Endothelial cell of umbilical vein (primary cell): Measurements from ENCODE around the gene ZDHHC9. TPM values are rescaled to one million over a fixed set of nuclear protein-coding genes. Genes with fewer than 3 reads are reported as not detected.

Experiments used
- BruUV-seq: library from RNA; stranded (reverse); fragments of 400-500 nt; replicated peaks from 2 replicates; lab custom pipeline; 2021; lab: Mats Ljungman, UMichigan
- CTCF ChIA-PET: fragments of 300-600, 350-600 bp; sonication (Branson Sonifier 250); formaldehyde crosslinking; loops from one replicate; lab custom pipeline; 2021; ENCODE audit warnings: antibody characterized with exemption, inconsistent platforms; lab: Charles Lee
- POLR2A ChIA-PET: fragments of 300-600, 350-600 bp; sonication (Branson Sonifier 250); formaldehyde crosslinking; loops from one replicate; lab custom pipeline; 2021; ENCODE audit warnings: antibody characterized with exemption, inconsistent platforms; lab: Charles Lee
- DNase-seq: peaks from one replicate; pipeline ENCODE4 v3.0.0-alpha.2; 2011; ENCODE audit warnings: low read depth, low spot score
- FAIRE-seq: peaks from 2 replicates; lab custom pipeline; 2011; peaks lifted over from hg19 to GRCh38; lab: Jason Lieb, UNC
- H2AFZ ChIP-seq: 2 replicates; pipeline ENCODE4 v1.6.0; 2012; ENCODE audit warnings: low read depth, low read length, control low read depth, inconsistent platforms
- H3K27ac ChIP-seq: 2 replicates; pipeline ENCODE4 v1.5.1; 2011; ENCODE audit warnings: low read depth, mild to moderate bottlenecking, control low read depth, low read length, moderate library complexity; ENCODE audit not compliant: insufficient read depth
- H3K27me3 ChIP-seq, 2 experiments: 2 replicates each; pipeline versions ENCODE4 v1.6.0 to v1.6.1; 2011; ENCODE audit warnings: low read length in 2 of 2, mixed read lengths in 1 of 2; ENCODE audit not compliant: control insufficient read depth in 2 of 2, insufficient read depth in 2 of 2
- H3K36me3 ChIP-seq, 2 experiments: 2 replicates in 1 of 2; 3 replicates in 1 of 2; pipeline ENCODE4 v1.5.1; 2011; ENCODE audit warnings: low read length in 2 of 2, mild to moderate bottlenecking in 1 of 2, moderate library complexity in 1 of 2; ENCODE audit not compliant: control insufficient read depth in 2 of 2, insufficient read depth in 2 of 2; ENCODE audit errors: extremely low read depth in 1 of 2
- H3K4me1 ChIP-seq: 3 replicates; pipeline ENCODE4 v1.5.1; 2011; ENCODE audit warnings: mild to moderate bottlenecking, low read length; ENCODE audit not compliant: control insufficient read depth, insufficient read depth; ENCODE audit errors: extremely low read depth
- H3K4me2 ChIP-seq: 2 replicates; pipeline ENCODE4 v1.6.1; 2011; ENCODE audit warnings: low read length, control low read depth, mixed read lengths; ENCODE audit not compliant: insufficient read depth
- H3K4me3 ChIP-seq, 3 experiments: fragments of 200-600 bp in 1 of 3; sonication (generic), shearing (Covaris generic) in 1 of 3; replicated peaks in 1 of 3; 2 replicates each; pipeline ENCODE4 v1.5.1; 2011 to 2016; ENCODE audit warnings: control low read depth in 3 of 3, low read length in 3 of 3, mild to moderate bottlenecking in 2 of 3, inconsistent platforms in 1 of 3, low read depth in 1 of 3, moderate library complexity in 1 of 3; ENCODE audit not compliant: insufficient read depth in 1 of 3
- H3K79me2 ChIP-seq: 2 replicates; pipeline ENCODE4 v1.6.0; 2012; ENCODE audit warnings: low read length, inconsistent platforms; ENCODE audit not compliant: control insufficient read depth, insufficient read depth
- H3K9ac ChIP-seq: replicated peaks from 2 replicates; pipeline ENCODE3; 2011; ENCODE audit warnings: low read length, control low read depth; ENCODE audit not compliant: insufficient read depth; ENCODE audit errors: extremely low read depth
- H3K9me1 ChIP-seq: replicated peaks from 3 replicates; pipeline ENCODE4 v1.6.0; 2011; ENCODE audit warnings: mild to moderate bottlenecking, low read length; ENCODE audit not compliant: control insufficient read depth, insufficient read depth; ENCODE audit errors: extremely low read depth
- H3K9me3 ChIP-seq: replicated peaks from 2 replicates; pipeline ENCODE4 v1.5.1; 2012; ENCODE audit warnings: low read length, inconsistent platforms; ENCODE audit not compliant: control insufficient read depth, insufficient read depth
- H4K20me1 ChIP-seq: replicated peaks from 2 replicates; pipeline ENCODE3; 2011; ENCODE audit warnings: mild to moderate bottlenecking, low read length; ENCODE audit not compliant: control insufficient read depth, insufficient read depth; ENCODE audit errors: extremely low read depth
- EZH2 ChIP-seq: IDR thresholded peaks from 2 replicates; pipeline ENCODE4 v1.6.1; 2012; ENCODE audit warnings: borderline replicate concordance, low read depth, mild to moderate bottlenecking, moderate library complexity, low read length, inconsistent platforms; ENCODE audit not compliant: severe bottlenecking
- FOS ChIP-seq: IDR thresholded peaks from 2 replicates; pipeline ENCODE4 v1.6.1; 2011; ENCODE audit warnings: mild to moderate bottlenecking, low read length, moderate library complexity, borderline replicate concordance; ENCODE audit not compliant: insufficient read depth
- GATA2 ChIP-seq: IDR thresholded peaks from 2 replicates; pipeline ENCODE4 v1.7.0; 2011; ENCODE audit warnings: low read depth, mild to moderate bottlenecking, moderate library complexity, mixed read lengths, low read length; ENCODE audit not compliant: insufficient read length, insufficient read depth
- JUN ChIP-seq: IDR thresholded peaks from 2 replicates; pipeline ENCODE4 v1.6.1; 2011; ENCODE audit warnings: borderline replicate concordance, low read depth; ENCODE audit not compliant: insufficient read length, insufficient read depth
- MAX ChIP-seq: IDR thresholded peaks from 2 replicates; pipeline ENCODE4 v1.6.1; 2011; ENCODE audit not compliant: insufficient read depth, insufficient read length
- MYC ChIP-seq: IDR thresholded peaks from one replicate; pipeline ENCODE4 v1.6.1; 2011; ENCODE audit warnings: mild to moderate bottlenecking, low read depth, low read length
- POLR2A ChIP-seq: IDR thresholded peaks from 2 replicates; pipeline ENCODE4 v1.6.1; 2012; ENCODE audit warnings: low read depth, mild to moderate bottlenecking, control low read depth, low read length
- POLR2AphosphoS5 ChIP-seq: IDR thresholded peaks from 2 replicates; pipeline ENCODE4 v1.6.1; 2012; ENCODE audit warnings: low read depth, mild to moderate bottlenecking, control low read depth, low read length, moderate library complexity; ENCODE audit not compliant: insufficient read depth
- dilution Hi-C: fragments of 300-500 bp; cut with MboI; formaldehyde crosslinking; loops from one replicate; pipeline ENCODE4 v1.15.0; 2019; ENCODE audit warnings: low sequenced_read_pairs; ENCODE audit not compliant: extremely low pct_ligation_motif_present
- intact Hi-C: fragments of 100-400 bp; cut with micrococcal nuclease; formaldehyde crosslinking; loops from one replicate; pipeline ENCODE4 v1.10.0; 2022
- polyA plus RNA-seq, 4 experiments: library from polyadenylated mRNA; depleted of rRNA in 3 of 4; stranded (reverse) in 3 of 4; unstranded in 1 of 4; fragments of >200 nt; gene quantifications; 2 replicates each; pipeline versions ENCODE4 v1.2.1 to v1.2.3, GENCODE V29; 2011 to 2012; ENCODE audit warnings: missing spikeins in 1 of 4
- total RNA-seq: library from RNA; stranded (reverse); gene quantifications from 2 replicates; pipeline ENCODE4 v1.2.3, GENCODE V29; 2021
- TF ChIP-seq, protein P1 (sequence below), 2 donors: IDR thresholded peaks; 1 replicate in 1 of 2; 2 replicates in 1 of 2; pipeline ENCODE4 v1.5.1; 2011; ENCODE audit warnings: low read length in 2 of 2, mild to moderate bottlenecking in 2 of 2, moderate library complexity in 2 of 2, control low read depth in 1 of 2, inconsistent platforms in 1 of 2, low read depth in 1 of 2; ENCODE audit not compliant: insufficient read depth in 1 of 2; ENCODE audit errors: extremely low read depth in 1 of 2

Gene ZDHHC9
- total and polyA plus RNA-seq, 2 donors (not counting 3 experiments of a cell fraction or from before 2014, with no cell fraction given): 27.4 to 33.6 TPM

- Histone ChIP-seq H3K36me3 (no peaks in the 10 kb centered on the region), H3K79me2 (no peaks in the 10 kb centered on the region), H3K9ac (no peak overlapping the region), H3K9me1 (no peaks in the 10 kb centered on the region), H2AFZ (no peak overlapping the region), H3K27ac (no peak overlapping the region), H3K4me3 (no peak overlapping the region), H4K20me1 (no peaks in the 10 kb centered on the region), H3K27me3 (no peaks in the 10 kb centered on the region), H3K4me2 (no peak overlapping the region), H3K9me3 (no peaks in the 10 kb centered on the region), H3K4me1 (no peaks in the 10 kb centered on the region)
- FAIRE-seq: no peak
- dilution Hi-C loops: no loop called here
- no TSS peak for BruUV-seq
- ChIA-PET CTCF (no interaction called here), POLR2A (no interaction called here)
- intact Hi-C loops: no loop called here
- no peak for TF ChIP-seq JUN
- no peak for TF ChIP-seq POLR2A
- no peak for TF ChIP-seq MYC
- TF ChIP-seq EZH2: no peak
- TF ChIP-seq FOS: no peak
- TF ChIP-seq MAX: no peak
- TF ChIP-seq POLR2AphosphoS5: no peak
- TF ChIP-seq, protein P1, sequence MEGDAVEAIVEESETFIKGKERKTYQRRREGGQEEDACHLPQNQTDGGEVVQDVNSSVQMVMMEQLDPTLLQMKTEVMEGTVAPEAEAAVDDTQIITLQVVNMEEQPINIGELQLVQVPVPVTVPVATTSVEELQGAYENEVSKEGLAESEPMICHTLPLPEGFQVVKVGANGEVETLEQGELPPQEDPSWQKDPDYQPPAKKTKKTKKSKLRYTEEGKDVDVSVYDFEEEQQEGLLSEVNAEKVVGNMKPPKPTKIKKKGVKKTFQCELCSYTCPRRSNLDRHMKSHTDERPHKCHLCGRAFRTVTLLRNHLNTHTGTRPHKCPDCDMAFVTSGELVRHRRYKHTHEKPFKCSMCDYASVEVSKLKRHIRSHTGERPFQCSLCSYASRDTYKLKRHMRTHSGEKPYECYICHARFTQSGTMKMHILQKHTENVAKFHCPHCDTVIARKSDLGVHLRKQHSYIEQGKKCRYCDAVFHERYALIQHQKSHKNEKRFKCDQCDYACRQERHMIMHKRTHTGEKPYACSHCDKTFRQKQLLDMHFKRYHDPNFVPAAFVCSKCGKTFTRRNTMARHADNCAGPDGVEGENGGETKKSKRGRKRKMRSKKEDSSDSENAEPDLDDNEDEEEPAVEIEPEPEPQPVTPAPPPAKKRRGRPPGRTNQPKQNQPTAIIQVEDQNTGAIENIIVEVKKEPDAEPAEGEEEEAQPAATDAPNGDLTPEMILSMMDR (IDR thresholded peaks at IDR 0.05; ENCODE audit: extremely low read depth in 1 of 2, insufficient read depth in 1 of 2, low read depth in 1 of 2, low read length in 2 of 2): no peak
- TF ChIP-seq GATA2: no peak
- no peak for DNase-seq
Observed at GRCh38 chrX:129788527-129788926, 55.2 kb downstream of the ZDHHC9 start.
